ENCODE data around the gene TLE3.

GRCh38 chr15:70109978-70110377 lies 12.3 kb upstream of the TLE3 start:
- TF ChIP-seq CTCF (IDR thresholded peaks at IDR 0.05), result no peak
- TF ChIP-seq POLR2A (IDR thresholded peaks at IDR 0.05), result no peak
